HepG2 (cell line): ENCODE results near the gene HYCC2. TPM values are rescaled to one million over a fixed set of nuclear protein-coding genes. Genes with fewer than 3 reads are reported as not detected.

ENCODE experiments used
- CREM ChIP-seq, 2 experiments: sonication (generic) in 1 of 2; formaldehyde crosslinking in 1 of 2; IDR thresholded peaks; 2 replicates each; pipeline versions ENCODE4 v1.4.0 to v1.6.1; 2016 to 2020; ENCODE audit warnings: antibody characterized with exemption in 1 of 2, mild to moderate bottlenecking in 1 of 2, missing genetic modification reagents in 1 of 2
- DPF2 ChIP-seq: sonication (generic); formaldehyde crosslinking; IDR thresholded peaks from 2 replicates; pipeline ENCODE4 v1.4.0; 2020; ENCODE audit warnings: mild to moderate bottlenecking, low read depth, missing genetic modification reagents, borderline replicate concordance
- FUBP1 ChIP-seq: sonication (generic); formaldehyde crosslinking; IDR thresholded peaks from 2 replicates; pipeline ENCODE4 v1.5.1; 2020; ENCODE audit warnings: missing genetic modification reagents, mild to moderate bottlenecking, borderline replicate concordance
- NCOR1 ChIP-seq: fragments of 200-600 bp; sonication (generic); IDR thresholded peaks from 2 replicates; pipeline ENCODE4 v1.7.0; 2017; ENCODE audit warnings: antibody characterized with exemption, low read length, borderline replicate concordance
- PAXIP1 ChIP-seq: sonication (generic); formaldehyde crosslinking; conservative IDR thresholded peaks from 2 replicates; pipeline ENCODE4 v1.4.0; 2020; ENCODE audit warnings: mild to moderate bottlenecking, missing genetic modification reagents, moderate library complexity
- RCOR2 ChIP-seq: IDR thresholded peaks from 2 replicates; pipeline ENCODE4 v1.6.1; 2016; ENCODE audit warnings: missing biosample characterization, missing genetic modification reagents
- TFE3 ChIP-seq: IDR thresholded peaks from 2 replicates; pipeline ENCODE4 v1.6.1; 2016
- THAP9 ChIP-seq: sonication (generic); formaldehyde crosslinking; IDR thresholded peaks from 2 replicates; pipeline ENCODE4; 2020; ENCODE audit warnings: missing genetic modification reagents, mild to moderate bottlenecking, borderline replicate concordance
- ZHX1 ChIP-seq: sonication (generic); formaldehyde crosslinking; IDR thresholded peaks from 2 replicates; pipeline ENCODE4 v1.8.1; 2022; ENCODE audit warnings: low read depth, mild to moderate bottlenecking, missing genetic modification reagents
- ZKSCAN5 ChIP-seq: sonication (generic); formaldehyde crosslinking; IDR thresholded peaks from 2 replicates; pipeline ENCODE4 v1.5.1; 2020; ENCODE audit warnings: mild to moderate bottlenecking, missing genetic modification reagents
- ZNF230 ChIP-seq: sonication (generic); formaldehyde crosslinking; IDR thresholded peaks from 2 replicates; pipeline ENCODE4 v1.4.0; 2020; ENCODE audit warnings: mild to moderate bottlenecking, missing genetic modification reagents
- ZNF503 ChIP-seq: sonication (generic); formaldehyde crosslinking; IDR thresholded peaks from 2 replicates; pipeline ENCODE4 v1.4.0; 2020; ENCODE audit warnings: missing genetic modification reagents
- polyA plus RNA-seq, 8 experiments: library from polyadenylated mRNA; depleted of rRNA in 3 of 8; stranded (reverse) in 7 of 8; unstranded in 1 of 8; fragments of >200 nt; fragmentation: Illumina TruSeq in 4 of 8; extraction: Trizol in 4 of 8; gene quantifications; 2 replicates each; pipeline versions ENCODE4 v1.2.1 to v1.2.3, GENCODE V29; 2011 to 2016; ENCODE audit warnings: low read depth in 4 of 8, missing spikeins in 1 of 8, mixed read lengths in 1 of 8; ENCODE audit not compliant: insufficient read depth in 1 of 8
- total RNA-seq, 5 experiments: library from RNA; depleted of rRNA; stranded (reverse); fragments of >200 nt; fragmentation: Illumina TruSeq; extraction: Trizol; gene quantifications; 2 replicates each; pipeline ENCODE4 v1.2.3, GENCODE V29; 2016; ENCODE audit warnings: low read depth in 1 of 5

HYCC2 gene
- total and polyA plus RNA-seq, 2 of the 13 experiments (the other 11 are each of a cell fraction or from before 2014, with no cell fraction given), result 4.7 to 13.9 TPM

- peak; percentile 67; the same call in 1 of the 2 replicates for TF ChIP-seq ZNF503 (CRISPR knock-in tag)
- no peak for TF ChIP-seq THAP9 (CRISPR knock-in tag)
- peak; percentile 81; the same call in 1 of the 2 replicates for TF ChIP-seq NCOR1
- TF ChIP-seq FUBP1 (CRISPR knock-in tag), result no peak
- no peak for TF ChIP-seq ZHX1 (CRISPR knock-in tag)
- peak; percentile 91 for TF ChIP-seq TFE3 (CRISPR knock-in tag)
- TF ChIP-seq CREM (IDR thresholded peaks at IDR 0.05), result peak; percentile 77
- no peak for TF ChIP-seq CREM (CRISPR knock-in tag; IDR thresholded peaks at IDR 0.05)
- TF ChIP-seq RCOR2 (CRISPR knock-in tag), result peak; percentile 45; the same call in 1 of the 2 replicates
- peak; percentile 85 for TF ChIP-seq PAXIP1 (CRISPR knock-in tag)
- peak; percentile 50; the same call in 1 of the 2 replicates for TF ChIP-seq ZNF230 (CRISPR knock-in tag)
- TF ChIP-seq DPF2 (CRISPR knock-in tag), result peak; percentile 50; the same call in 1 of the 2 replicates
- TF ChIP-seq ZKSCAN5 (CRISPR knock-in tag), result no peak
Observed at GRCh38 chr2:201057715-201058248, 13.7 kb downstream of the HYCC2 start (continued).
